ENCODE data around the gene GGT5.

GRCh38 chr22:24188705-24189248 is 56.1 kb downstream of the GGT5 start:
- TF ChIP-seq EZH2 (IDR thresholded peaks at IDR 0.05; ENCODE audit: low read length, missing control alignments) (no peak), CTCF (conservative IDR thresholded peaks at IDR 0.05 in 1 of 2, IDR thresholded peaks at IDR 0.05 in 1 of 2; ENCODE audit: low read depth in 1 of 2, low read length in 2 of 2) (no peak)

All from fibroblast of lung (primary cell).